Heart left ventricle (tissue), 13 donors: ENCODE results near the gene RAP1GAP.

ENCODE experiments used
- CTCF ChIP-seq, 12 donors: fragments of 200-600 bp; sonication (generic) in 4 of 12; IDR thresholded peaks; one replicate each; pipeline versions ENCODE4 v1.5.0 to v1.8.0; 2018 to 2022; ENCODE audit warnings: antibody characterized with exemption in 12 of 12, mild to moderate bottlenecking in 5 of 12
- POLR2A ChIP-seq, 2 donors: fragments of 450-650 bp; IDR thresholded peaks; one replicate each; pipeline ENCODE4 v1.6.1; 2017; ENCODE audit warnings: antibody characterized with exemption in 2 of 2, mild to moderate bottlenecking in 2 of 2, moderate library complexity in 2 of 2
- donor health status: ischemic (EF 13 %, LVEDD 7.1; RV severe dilation, severe dysfunction).
- donor health status: DM: no; HTN: yes; CAD: no.
- donor health status: DM: no; HTN: no; CAD: no.
- donor health status: ischemic (EF 25% LVEDD 6.9; RV normal size, moderate dysfunction).
- donor health status: ischemic (EF 25% LVEDD 5.7; RV mildly dilated, moderate dysfunction).
- donor health status: ischemic (EF 35%, LVEDD 5.7; RV mildly dilated, moderate dysfunction).
- donor health status: nonischemic (EF 11% LVEDD 7.7; RV severe dilation, severe dysfunction).
- donor health status: DM: yes; HTN: yes; CAD: no.
- donor health status: PGD.
- donor health status: ischemic (EF 29% LVEDD 5.4; RV normal size, mild dysfunction).
- donor health status: nonischemic (EF 23%, LVEDD 6.1; RV moderate dilation, normal function).

- TF ChIP-seq CTCF (IDR thresholded peaks at IDR 0.05) (no peak), POLR2A (IDR thresholded peaks at IDR 0.05) (no peak)
These were observed 92.4 kb downstream of the RAP1GAP start for GRCh38 chr1:21576798-21577187.
